ENCODE measurements around the gene CALML5.

The CALML5 gene

GRCh38 chr10:5545011-5545410, 45.6 kb upstream of the CALML5 start:
- no peak for TF ChIP-seq CTCF (IDR thresholded peaks at IDR 0.05; ENCODE audit: control insufficient read depth, extremely low read depth, insufficient read depth)
- H3K4me3 ChIP-seq (ENCODE audit: low read depth, low read length) = no peak overlapping the region
- no peak for DNase-seq (ENCODE audit: low read depth)

GRCh38 chr10:5544216-5544805, 44.9 kb upstream of the CALML5 start:
- no peak for TF ChIP-seq CTCF (IDR thresholded peaks at IDR 0.05; ENCODE audit: control insufficient read depth, extremely low read depth, insufficient read depth)
- DNase-seq (ENCODE audit: low read depth) = peak; percentile 67
- H3K4me3 ChIP-seq (ENCODE audit: low read depth, low read length) = no peak overlapping the region

GRCh38 chr10:5543623-5544022, 44.3 kb upstream of the CALML5 start:
- TF ChIP-seq CTCF (IDR thresholded peaks at IDR 0.05; ENCODE audit: control insufficient read depth, extremely low read depth, insufficient read depth) = no peak
- DNase-seq (ENCODE audit: low read depth) = no peak
- no peak overlapping the region for H3K4me3 ChIP-seq (ENCODE audit: low read depth, low read length)

GRCh38 chr10:5542100-5542499, 42.7 kb upstream of the CALML5 start:
- no peak for TF ChIP-seq CTCF (IDR thresholded peaks at IDR 0.05; ENCODE audit: control insufficient read depth, extremely low read depth, insufficient read depth)
- DNase-seq (ENCODE audit: low read depth) = no peak
- H3K4me3 ChIP-seq (ENCODE audit: low read depth, low read length) = no peak overlapping the region

GRCh38 chr10:5540891-5541290, 41.5 kb upstream of the CALML5 start:
- DNase-seq (ENCODE audit: low read depth) = no peak
- TF ChIP-seq CTCF (IDR thresholded peaks at IDR 0.05; ENCODE audit: control insufficient read depth, extremely low read depth, insufficient read depth) = no peak
- H3K4me3 ChIP-seq (ENCODE audit: low read depth, low read length) = no peak overlapping the region

- TF ChIP-seq CTCF (IDR thresholded peaks at IDR 0.05; ENCODE audit: control insufficient read depth, extremely low read depth, insufficient read depth) = no peak
- no peak for DNase-seq (ENCODE audit: low read depth)
- H3K4me3 ChIP-seq (ENCODE audit: low read depth, low read length) = no peak overlapping the region
These were observed 40.7 kb upstream of the CALML5 start for GRCh38 chr10:5540080-5540479.

Data from LNCaP clone FGC (cell line).